RWPE1 (cell line): ENCODE measurements around the gene RUVBL1.

ENCODE experiments used
- CTCF ChIA-PET: fragments of 350-600 bp; sonication (Branson Sonifier 250); formaldehyde crosslinking; extraction: SDS; loops from one replicate; lab custom pipeline; 2021; lab: Yijun Ruan, JAX
- POLR2A ChIA-PET: fragments of 400-600 bp; formaldehyde crosslinking; extraction: SDS; loops from one replicate; lab custom pipeline; 2020; ENCODE audit warnings: antibody characterized with exemption; ENCODE audit not compliant: low non-redundant PET; lab: Yijun Ruan, JAX
- DNase-seq: peaks from one replicate; pipeline ENCODE4 v3.0.0; 2012; ENCODE audit warnings: low spot score
- H3K27ac ChIP-seq: fragments of 450-650 bp; 2 replicates; pipeline ENCODE4 v1.5.1; 2017
- TF ChIP-seq, protein P1 (sequence below): fragments of 450-650 bp; conservative IDR thresholded peaks from 2 replicates; pipeline ENCODE4 v1.5.1; 2017; ENCODE audit warnings: low read depth, mild to moderate bottlenecking

RUVBL1 gene

GRCh38 chr3:128100638-128101037, 23.0 kb downstream of the RUVBL1 start:
- ChIA-PET CTCF (no interaction called here), POLR2A (no interaction called here)
- TF ChIP-seq, protein P1, sequence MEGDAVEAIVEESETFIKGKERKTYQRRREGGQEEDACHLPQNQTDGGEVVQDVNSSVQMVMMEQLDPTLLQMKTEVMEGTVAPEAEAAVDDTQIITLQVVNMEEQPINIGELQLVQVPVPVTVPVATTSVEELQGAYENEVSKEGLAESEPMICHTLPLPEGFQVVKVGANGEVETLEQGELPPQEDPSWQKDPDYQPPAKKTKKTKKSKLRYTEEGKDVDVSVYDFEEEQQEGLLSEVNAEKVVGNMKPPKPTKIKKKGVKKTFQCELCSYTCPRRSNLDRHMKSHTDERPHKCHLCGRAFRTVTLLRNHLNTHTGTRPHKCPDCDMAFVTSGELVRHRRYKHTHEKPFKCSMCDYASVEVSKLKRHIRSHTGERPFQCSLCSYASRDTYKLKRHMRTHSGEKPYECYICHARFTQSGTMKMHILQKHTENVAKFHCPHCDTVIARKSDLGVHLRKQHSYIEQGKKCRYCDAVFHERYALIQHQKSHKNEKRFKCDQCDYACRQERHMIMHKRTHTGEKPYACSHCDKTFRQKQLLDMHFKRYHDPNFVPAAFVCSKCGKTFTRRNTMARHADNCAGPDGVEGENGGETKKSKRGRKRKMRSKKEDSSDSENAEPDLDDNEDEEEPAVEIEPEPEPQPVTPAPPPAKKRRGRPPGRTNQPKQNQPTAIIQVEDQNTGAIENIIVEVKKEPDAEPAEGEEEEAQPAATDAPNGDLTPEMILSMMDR: no peak
- H3K27ac ChIP-seq: no peak overlapping the region
- DNase-seq: no peak

GRCh38 chr3:128100161-128100560, 23.5 kb downstream of the RUVBL1 start:
- ChIA-PET POLR2A (no interaction called here), CTCF (no interaction called here)
- TF ChIP-seq, protein P1: no peak
- no peak overlapping the region for H3K27ac ChIP-seq
- no peak for DNase-seq

DNA sequence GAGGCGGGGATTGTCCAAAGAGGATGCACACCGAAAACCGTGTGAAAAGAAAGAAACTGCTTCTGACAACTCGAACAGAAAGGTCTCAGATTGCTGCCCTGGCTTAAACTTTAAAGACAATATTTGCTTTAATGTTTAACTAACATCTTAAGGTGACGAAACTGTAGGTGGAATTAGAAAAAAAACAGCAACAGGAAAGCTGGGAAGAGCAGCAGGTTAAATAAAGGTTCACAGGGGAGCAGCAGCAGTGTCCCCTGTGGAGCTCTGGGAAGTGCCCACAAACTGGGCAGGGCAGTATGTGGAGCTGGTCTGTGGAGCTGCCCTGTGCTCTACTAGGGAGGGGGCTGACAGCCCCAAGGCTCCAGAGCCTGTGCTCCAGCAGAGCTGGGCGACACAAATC, 25.4 kb downstream of the RUVBL1 start:
- CTCF ChIA-PET: interaction anchor here (0.7 kb wide), 1 partner anchor 519 kb away, joined by 4 read pairs; no protein-coding TSS in a partner anchor

DNA sequence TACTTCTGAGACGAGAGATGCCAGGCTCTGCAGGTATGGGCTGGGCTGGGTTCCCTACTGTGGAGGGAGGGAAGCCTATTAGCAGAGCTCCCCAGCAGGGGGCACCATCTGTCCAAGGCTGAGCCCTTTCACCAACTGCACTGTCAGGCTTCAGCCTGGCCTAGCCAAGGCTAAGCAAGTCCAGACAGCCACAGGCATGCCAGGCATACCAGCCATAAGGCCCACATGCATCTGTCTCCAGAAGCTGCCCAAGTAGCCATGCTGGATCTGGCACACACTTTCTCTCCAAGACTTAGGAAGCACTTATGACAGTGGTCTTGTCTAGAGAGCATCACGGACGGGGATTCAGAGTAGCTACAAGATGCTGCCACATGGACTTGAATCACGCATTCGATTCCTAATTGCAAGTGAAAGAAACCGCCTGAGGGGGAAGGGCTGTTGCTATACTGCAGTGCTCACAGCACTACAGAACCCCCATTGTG, 28.3 kb downstream of the RUVBL1 start:
- TF ChIP-seq, protein P1: peak; percentile 83
- H3K27ac ChIP-seq: peak overlapping the region; percentile 68
- POLR2A ChIA-PET: no interaction called here
- CTCF ChIA-PET: interaction anchor here (0.5 to 1.4 kb wide), 15 partner anchors 8 to 559 kb away, joined by 3 to 10 read pairs (median 4); partner anchors contain the start of gene EEFSEC
- DNase-seq: peak; percentile 88

More for the DNA sequence above, 25.4 kb downstream of the RUVBL1 start:
- POLR2A ChIA-PET: interaction anchor here (1.0 kb wide), 1 partner anchor 27 kb away, joined by 6 read pairs; no protein-coding TSS in a partner anchor
- DNase-seq: no peak
- TF ChIP-seq, protein P1: no peak
- peak overlapping the region; percentile 11; the same call in 1 of the 2 replicates for H3K27ac ChIP-seq

DNA sequence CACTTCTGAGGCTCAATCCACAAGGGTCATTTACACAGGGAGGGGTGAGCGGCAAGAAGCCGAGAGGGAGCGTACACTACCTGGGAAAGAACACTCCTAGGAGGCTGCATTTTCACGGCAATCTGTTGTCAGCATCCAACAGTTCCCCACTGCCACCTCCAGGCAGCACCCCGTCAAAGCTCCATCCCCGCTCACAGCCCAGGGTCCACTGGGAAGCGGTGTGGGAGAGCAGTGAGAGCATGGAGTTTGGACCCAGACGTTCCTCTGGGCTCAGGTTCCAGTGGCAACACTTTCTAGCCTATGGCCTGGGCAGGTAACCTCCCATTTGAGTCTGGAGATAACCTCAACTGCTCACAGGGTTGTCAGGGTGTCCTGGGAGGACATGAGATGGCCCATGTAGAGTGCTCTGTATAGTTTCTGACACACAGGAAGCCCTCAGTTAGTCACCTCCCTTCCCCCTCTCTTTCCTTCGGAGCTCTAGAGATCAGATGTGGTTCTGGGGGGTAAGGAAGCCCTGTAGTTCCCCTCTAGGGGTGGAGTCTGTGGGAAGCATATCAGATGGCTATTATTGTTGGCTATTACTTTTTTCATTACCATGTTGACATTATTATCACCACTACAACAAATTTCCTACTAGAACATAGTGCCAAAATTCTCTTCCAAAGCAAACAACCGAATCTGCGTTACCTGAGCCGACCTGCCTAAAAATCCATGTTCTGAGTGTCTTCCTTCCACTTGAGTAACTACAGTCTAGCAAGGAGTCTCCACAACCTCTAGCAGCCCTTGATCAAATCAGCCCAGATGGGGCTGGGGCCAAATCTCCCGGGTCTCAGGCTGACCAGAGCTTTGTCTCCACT, 29.1 kb downstream of the RUVBL1 start:
- ChIA-PET POLR2A (no interaction called here), CTCF (interaction anchor here (0.5 to 1.4 kb wide), 11 partner anchors 8 to 494 kb away, joined by 3 to 10 read pairs (median 5); partner anchors contain the start of gene EEFSEC)
- H3K27ac ChIP-seq: peak overlapping the region; percentile 68
- DNase-seq: no peak
- TF ChIP-seq, protein P1: no peak

DNA sequence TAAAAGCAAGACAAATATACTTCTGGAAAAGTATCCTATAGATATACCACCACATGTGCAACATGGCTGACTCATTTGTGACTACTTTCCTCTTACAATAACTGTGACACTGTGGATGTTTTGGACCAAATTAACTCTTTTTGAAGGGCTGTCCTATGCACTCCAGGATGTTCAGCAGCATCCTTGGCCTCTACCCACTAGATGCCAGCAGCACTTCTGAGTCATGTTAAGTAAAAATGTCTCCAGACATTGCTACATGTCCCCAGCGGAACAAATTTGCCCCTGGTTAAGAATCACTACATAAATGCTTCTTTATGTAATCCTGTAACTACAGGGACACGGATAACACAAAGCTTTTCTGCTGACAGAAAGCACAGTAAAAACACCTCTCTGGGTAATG, 32.0 kb downstream of the RUVBL1 start:
- ChIA-PET POLR2A (no interaction called here), CTCF (interaction anchor here (0.6 kb wide), 1 partner anchor 39 kb away, joined by 3 read pairs; no protein-coding TSS in a partner anchor)
- DNase-seq: no peak
- no peak overlapping the region for H3K27ac ChIP-seq
- TF ChIP-seq, protein P1: no peak
